Ovary (tissue), 9 donors: ENCODE measurements around the gene SDCCAG8. TPM values are rescaled to one million over a fixed set of nuclear protein-coding genes. Genes with fewer than 3 reads are reported as not detected.

Source experiments
- DNase-seq, 5 donors: peaks; one replicate each; pipeline ENCODE4 v3.0.0-alpha.2; 2019 to 2020
- H3K27ac ChIP-seq, 2 donors: fragments of 200-600 bp; one replicate each; pipeline versions ENCODE4 v1.5.1 to v1.8.0; 2019 to 2022
- H3K27me3 ChIP-seq: fragments of 200-600 bp; one replicate; pipeline ENCODE4 v1.8.0; 2022
- H3K36me3 ChIP-seq: fragments of 200-600 bp; sonication (generic); one replicate; pipeline ENCODE4 v1.5.1; 2019
- H3K4me1 ChIP-seq: one replicate; pipeline ENCODE4 v1.8.1; 2013; ENCODE audit warnings: mild to moderate bottlenecking, moderate library complexity; ENCODE audit not compliant: insufficient read depth
- H3K4me3 ChIP-seq: fragments of 200-600 bp; sonication (generic); one replicate; pipeline ENCODE4 v1.5.1; 2017
- H3K9me3 ChIP-seq, 2 donors: fragments of 200-600 bp in 1 of 2; sonication (generic) in 1 of 2; one replicate each; pipeline versions ENCODE4 v1.5.1 to v1.8.1; 2013 to 2019; ENCODE audit warnings: mild to moderate bottlenecking in 1 of 2, moderate library complexity in 1 of 2
- EP300 ChIP-seq: sonication (generic); formaldehyde crosslinking; IDR thresholded peaks from one replicate; pipeline ENCODE4 v1.6.1; 2017; ENCODE audit warnings: antibody characterized with exemption
- POLR2A ChIP-seq: fragments of 450-650 bp; IDR thresholded peaks from one replicate; pipeline ENCODE4 v1.6.1; 2017; ENCODE audit warnings: antibody characterized with exemption, mild to moderate bottlenecking, moderate library complexity
- WGBS, 3 donors: extraction: QIAGEN DNeasy Blood & Tissue Kit in 1 of 3; methylation state at CpG; one replicate each; pipeline versions ENCODE4 v1.1.5 to v1.1.7; 2013 to 2017; 5-methylcytosine and 5-hydroxymethylcytosine counted together
- intact Hi-C, 4 donors: fragments of 100-400 bp; cut with DNase I; formaldehyde crosslinking; loops; one replicate each; pipeline versions ENCODE4 v1.11.0 to v1.15.1; 2022 to 2023
- polyA plus RNA-seq, 2 donors: library from polyadenylated mRNA; stranded (reverse); fragments of 200-250 nt in 1 of 2; fragments of 350-450 nt in 1 of 2; fragmentation: Illumina TruSeq in 1 of 2; extraction: RNeasy Lipid Tissue Mini Kit (QIAGEN cat#74804) in 1 of 2; gene quantifications; one replicate each; pipeline ENCODE4 v1.2.3, GENCODE V29; 2013 to 2014
- total RNA-seq, 7 donors: library from RNA; depleted of rRNA in 2 of 7; stranded (reverse); fragments of >200 nt in 2 of 7; fragmentation: NEBNext Ultra II Directional in 3 of 7; extraction: Animal tissue kit (Norgen Biotek cat#: 25700) in 3 of 7; gene quantifications; one replicate each; pipeline versions ENCODE4 v1.1.0 to v1.2.4, GENCODE V29; 2016 to 2023
- TF ChIP-seq, protein P1 (sequence below), 3 donors: fragments of 450-650 bp in 2 of 3; fragments of 200-600 bp in 1 of 3; IDR thresholded peaks; one replicate each; pipeline versions ENCODE4 v1.5.1 to v1.8.0; 2016 to 2022; ENCODE audit warnings: antibody characterized with exemption in 3 of 3, mild to moderate bottlenecking in 1 of 3
- donor health status: DM: no; HTN: no; CAD: no; lungs with moderate emphysema.
- donor health status: DM: no; HTN: no; CAD: no.
- donor health status: Bipolar disorder and iron deficiency.
- donor health status: DM: yes; HTN: yes; CAD: no.
- donor health status: DM: no; HTN: no; CAD: no.
- donor health status: DM: yes; HTN: yes; CAD: no.

Gene SDCCAG8
- total and polyA plus RNA-seq, 9 donors = 19.8 to 45.9 (median 30.6) TPM

DNA sequence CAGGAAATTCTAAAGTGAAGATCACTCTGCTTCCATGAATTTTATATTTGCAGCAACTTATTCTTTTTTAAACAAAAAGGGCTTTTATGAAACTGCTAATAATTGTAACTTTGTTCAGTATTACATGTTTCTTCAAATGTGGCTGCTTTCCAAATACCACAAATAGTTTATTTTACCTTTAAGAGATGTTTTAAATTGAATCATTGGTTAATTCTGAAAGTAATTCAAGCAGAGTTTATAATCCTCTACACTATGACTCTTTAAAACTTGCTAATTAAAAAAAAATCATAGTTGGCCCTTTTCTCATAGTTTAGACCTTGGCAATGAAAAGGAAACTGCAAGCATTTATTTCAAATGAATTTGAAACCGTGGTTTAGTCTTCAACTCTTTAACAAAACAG, 59.6 kb downstream of the SDCCAG8 start:
- no peak overlapping the region for H3K27ac ChIP-seq
- no peaks in the 10 kb centered on the region for H3K27me3 ChIP-seq
- H3K36me3 ChIP-seq = no peaks in the 10 kb centered on the region
- DNase-seq = no peak
- no peak overlapping the region for H3K4me3 ChIP-seq
- no peaks in the 10 kb centered on the region for H3K9me3 ChIP-seq
- WGBS, 3 donors = 9 to 12% (median 12%) methylated on average over 1 of the region's 1 CpG
- H3K4me1 ChIP-seq = no peaks in the 10 kb centered on the region
- intact Hi-C loops = no loop called here
- TF ChIP-seq EP300 (no peak), POLR2A (no peak)
- TF ChIP-seq, protein P1, sequence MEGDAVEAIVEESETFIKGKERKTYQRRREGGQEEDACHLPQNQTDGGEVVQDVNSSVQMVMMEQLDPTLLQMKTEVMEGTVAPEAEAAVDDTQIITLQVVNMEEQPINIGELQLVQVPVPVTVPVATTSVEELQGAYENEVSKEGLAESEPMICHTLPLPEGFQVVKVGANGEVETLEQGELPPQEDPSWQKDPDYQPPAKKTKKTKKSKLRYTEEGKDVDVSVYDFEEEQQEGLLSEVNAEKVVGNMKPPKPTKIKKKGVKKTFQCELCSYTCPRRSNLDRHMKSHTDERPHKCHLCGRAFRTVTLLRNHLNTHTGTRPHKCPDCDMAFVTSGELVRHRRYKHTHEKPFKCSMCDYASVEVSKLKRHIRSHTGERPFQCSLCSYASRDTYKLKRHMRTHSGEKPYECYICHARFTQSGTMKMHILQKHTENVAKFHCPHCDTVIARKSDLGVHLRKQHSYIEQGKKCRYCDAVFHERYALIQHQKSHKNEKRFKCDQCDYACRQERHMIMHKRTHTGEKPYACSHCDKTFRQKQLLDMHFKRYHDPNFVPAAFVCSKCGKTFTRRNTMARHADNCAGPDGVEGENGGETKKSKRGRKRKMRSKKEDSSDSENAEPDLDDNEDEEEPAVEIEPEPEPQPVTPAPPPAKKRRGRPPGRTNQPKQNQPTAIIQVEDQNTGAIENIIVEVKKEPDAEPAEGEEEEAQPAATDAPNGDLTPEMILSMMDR (IDR thresholded peaks at IDR 0.05) = no peak

- DNase-seq = no peak
- intact Hi-C loops = no loop called here
- no peaks in the 10 kb centered on the region for H3K36me3 ChIP-seq
- no peaks in the 10 kb centered on the region for H3K9me3 ChIP-seq
- H3K27ac ChIP-seq = no peak overlapping the region
- no peak overlapping the region for H3K4me3 ChIP-seq
- no peaks in the 10 kb centered on the region for H3K27me3 ChIP-seq
- TF ChIP-seq POLR2A (no peak), EP300 (no peak)
- TF ChIP-seq, protein P1 (IDR thresholded peaks at IDR 0.05) = no peak
- no peaks in the 10 kb centered on the region for H3K4me1 ChIP-seq
Measured at GRCh38 chr1:243315893-243316292, 60.1 kb downstream of the SDCCAG8 start.

GRCh38 chr1:243316366-243316989, 60.6 kb downstream of the SDCCAG8 start:
- Histone ChIP-seq H3K27me3 (no peaks in the 10 kb centered on the region), H3K4me1 (no peaks in the 10 kb centered on the region), H3K9me3 (no peaks in the 10 kb centered on the region), H3K36me3 (no peaks in the 10 kb centered on the region), H3K4me3 (no peak overlapping the region), H3K27ac (no peak overlapping the region)
- 88 to 89% (median 89%) methylated on average over 12 of the region's 12 CpGs for WGBS, 3 donors
- TF ChIP-seq, protein P1 (IDR thresholded peaks at IDR 0.05) = no peak
- TF ChIP-seq EP300 = no peak
- TF ChIP-seq POLR2A = no peak
- intact Hi-C loops = no loop called here
- no peak for DNase-seq

- DNase-seq = no peak
- H3K36me3 ChIP-seq = no peaks in the 10 kb centered on the region
- intact Hi-C loops = loop anchor here in 2 of 4 donors (10.0 kb wide), 2 partner anchors 855 to 865 kb away; no protein-coding TSS in a partner anchor
- H3K9me3 ChIP-seq = no peaks in the 10 kb centered on the region
- no peak overlapping the region for H3K4me3 ChIP-seq
- TF ChIP-seq, protein P1 (IDR thresholded peaks at IDR 0.05) = no peak
- TF ChIP-seq EP300 (no peak), POLR2A (no peak)
- no peak overlapping the region for H3K27ac ChIP-seq
- no peaks in the 10 kb centered on the region for H3K4me1 ChIP-seq
- no peaks in the 10 kb centered on the region for H3K27me3 ChIP-seq
- 63 to 76% (median 68%) methylated on average over 7 of the region's 7 CpGs for WGBS, 3 donors
Measured at GRCh38 chr1:243320224-243320623, 64.4 kb downstream of the SDCCAG8 start.
